Right lobe of liver (tissue), 6 donors: ENCODE results near the gene AGTRAP. TPM values are rescaled to one million over a fixed set of nuclear protein-coding genes. Genes with fewer than 3 reads are reported as not detected.

ENCODE experiments used
- ATAC-seq, 4 donors: fragments of 200-7000 bp; cut with Tn5 transposase; one replicate each; pipeline ENCODE4 v1.9.1; 2020; ENCODE audit warnings: mild to moderate bottlenecking in 4 of 4, moderate library complexity in 4 of 4
- DNase-seq, 3 donors: peaks; one replicate each; pipeline ENCODE4 v3.0.0-alpha.2; 2020
- H3K27ac ChIP-seq, 3 donors: fragments of 200-600 bp; one replicate each; pipeline ENCODE4 v1.8.0; 2022
- H3K27me3 ChIP-seq, 2 donors: fragments of 200-600 bp; one replicate each; pipeline ENCODE4 v1.8.0; 2022
- H3K36me3 ChIP-seq, 4 donors: fragments of 200-600 bp; sonication (generic) in 1 of 4; one replicate each; pipeline versions ENCODE4 v1.5.1 to v1.8.0; 2017 to 2022; ENCODE audit warnings: control low read depth in 1 of 4
- H3K4me1 ChIP-seq, 4 donors: fragments of 200-600 bp; sonication (generic) in 1 of 4; one replicate each; pipeline versions ENCODE4 v1.5.1 to v1.8.0; 2017 to 2022; ENCODE audit warnings: control low read depth in 1 of 4
- H3K4me3 ChIP-seq, 3 donors: fragments of 200-600 bp; one replicate each; pipeline ENCODE4 v1.8.0; 2022
- H3K9me3 ChIP-seq, 4 donors: fragments of 200-600 bp; sonication (generic) in 1 of 4; one replicate each; pipeline versions ENCODE4 v1.5.1 to v1.8.0; 2017 to 2022; ENCODE audit warnings: control low read depth in 1 of 4
- POLR2A ChIP-seq: fragments of 450-650 bp; IDR thresholded peaks from one replicate; pipeline ENCODE4 v1.6.1; 2017; ENCODE audit warnings: antibody characterized with exemption, mild to moderate bottlenecking
- WGBS: methylation state at CpG from one replicate; pipeline ENCODE4 v1.1.6; 2018; ENCODE audit warnings: low coverage, low lambda C conversion rate; ENCODE audit not compliant: insufficient coverage; ENCODE audit errors: missing lambda C conversion rate; 5-methylcytosine and 5-hydroxymethylcytosine counted together
- intact Hi-C, 2 donors: fragments of 100-400 bp; cut with DNase I; formaldehyde crosslinking; loops; one replicate each; pipeline versions ENCODE4 v1.11.2 to v1.14.1; 2022
- total RNA-seq, 6 experiments: library from RNA; depleted of rRNA in 2 of 6; stranded (reverse); fragments of >200 nt in 2 of 6; fragmentation: NEBNext Ultra II Directional in 3 of 6; extraction: Animal tissue kit (Norgen Biotek cat#: 25700) in 3 of 6; gene quantifications; one replicate each; pipeline versions ENCODE4 v1.1.0 to v1.2.4, GENCODE V29; 2016 to 2023
- TF ChIP-seq, protein P1 (sequence below), 4 donors: fragments of 200-600 bp in 3 of 4; fragments of 450-650 bp in 1 of 4; IDR thresholded peaks; one replicate each; pipeline versions ENCODE4 v1.5.1 to v1.8.0; 2016 to 2022; ENCODE audit warnings: antibody characterized with exemption in 4 of 4, mild to moderate bottlenecking in 2 of 4
- donor health status: DM: no; HTN: yes; CAD: no.
- donor health status: DM: no; HTN: no; CAD: no.
- donor health status: DM: no; HTN: no; CAD: no.
- donor health status: DM: no; HTN: yes; CAD: no.
- donor health status: DM: no; HTN: yes; CAD: no.

Gene AGTRAP
- total RNA-seq, 6 experiments from 2014 or later, result 6.4 to 20.5 (median 11.4) TPM

DNA sequence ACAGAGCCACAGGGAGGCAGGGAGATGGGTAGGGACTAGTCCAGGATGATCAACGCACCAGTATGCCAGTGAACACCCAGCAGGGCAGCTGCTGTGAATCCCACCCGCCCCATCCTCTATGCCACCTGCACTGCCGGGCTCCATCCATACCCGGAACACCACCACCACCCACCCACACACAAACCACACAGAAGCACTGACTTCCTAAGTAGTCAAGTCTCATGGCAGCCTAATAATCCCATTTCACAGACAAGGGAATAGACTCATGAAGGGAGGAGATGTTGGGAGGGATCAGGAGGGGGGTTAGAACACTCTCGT is 38.1 kb upstream of the AGTRAP start:
- Histone ChIP-seq H3K9me3 (no peaks in the 10 kb centered on the region), H3K27me3 (no peaks in the 10 kb centered on the region), H3K27ac (no peak overlapping the region), H3K4me3 (no peak overlapping the region), H3K4me1 (no peaks in the 10 kb centered on the region), H3K36me3 (no peaks in the 10 kb centered on the region)
- DNase-seq, result no peak
- no peak for ATAC-seq
- no peak for TF ChIP-seq POLR2A
- TF ChIP-seq, protein P1, sequence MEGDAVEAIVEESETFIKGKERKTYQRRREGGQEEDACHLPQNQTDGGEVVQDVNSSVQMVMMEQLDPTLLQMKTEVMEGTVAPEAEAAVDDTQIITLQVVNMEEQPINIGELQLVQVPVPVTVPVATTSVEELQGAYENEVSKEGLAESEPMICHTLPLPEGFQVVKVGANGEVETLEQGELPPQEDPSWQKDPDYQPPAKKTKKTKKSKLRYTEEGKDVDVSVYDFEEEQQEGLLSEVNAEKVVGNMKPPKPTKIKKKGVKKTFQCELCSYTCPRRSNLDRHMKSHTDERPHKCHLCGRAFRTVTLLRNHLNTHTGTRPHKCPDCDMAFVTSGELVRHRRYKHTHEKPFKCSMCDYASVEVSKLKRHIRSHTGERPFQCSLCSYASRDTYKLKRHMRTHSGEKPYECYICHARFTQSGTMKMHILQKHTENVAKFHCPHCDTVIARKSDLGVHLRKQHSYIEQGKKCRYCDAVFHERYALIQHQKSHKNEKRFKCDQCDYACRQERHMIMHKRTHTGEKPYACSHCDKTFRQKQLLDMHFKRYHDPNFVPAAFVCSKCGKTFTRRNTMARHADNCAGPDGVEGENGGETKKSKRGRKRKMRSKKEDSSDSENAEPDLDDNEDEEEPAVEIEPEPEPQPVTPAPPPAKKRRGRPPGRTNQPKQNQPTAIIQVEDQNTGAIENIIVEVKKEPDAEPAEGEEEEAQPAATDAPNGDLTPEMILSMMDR (IDR thresholded peaks at IDR 0.05), result no peak
- no CpG with 5 or more reads among the region's 5 CpGs for WGBS
- intact Hi-C loops, result no loop called here

DNA sequence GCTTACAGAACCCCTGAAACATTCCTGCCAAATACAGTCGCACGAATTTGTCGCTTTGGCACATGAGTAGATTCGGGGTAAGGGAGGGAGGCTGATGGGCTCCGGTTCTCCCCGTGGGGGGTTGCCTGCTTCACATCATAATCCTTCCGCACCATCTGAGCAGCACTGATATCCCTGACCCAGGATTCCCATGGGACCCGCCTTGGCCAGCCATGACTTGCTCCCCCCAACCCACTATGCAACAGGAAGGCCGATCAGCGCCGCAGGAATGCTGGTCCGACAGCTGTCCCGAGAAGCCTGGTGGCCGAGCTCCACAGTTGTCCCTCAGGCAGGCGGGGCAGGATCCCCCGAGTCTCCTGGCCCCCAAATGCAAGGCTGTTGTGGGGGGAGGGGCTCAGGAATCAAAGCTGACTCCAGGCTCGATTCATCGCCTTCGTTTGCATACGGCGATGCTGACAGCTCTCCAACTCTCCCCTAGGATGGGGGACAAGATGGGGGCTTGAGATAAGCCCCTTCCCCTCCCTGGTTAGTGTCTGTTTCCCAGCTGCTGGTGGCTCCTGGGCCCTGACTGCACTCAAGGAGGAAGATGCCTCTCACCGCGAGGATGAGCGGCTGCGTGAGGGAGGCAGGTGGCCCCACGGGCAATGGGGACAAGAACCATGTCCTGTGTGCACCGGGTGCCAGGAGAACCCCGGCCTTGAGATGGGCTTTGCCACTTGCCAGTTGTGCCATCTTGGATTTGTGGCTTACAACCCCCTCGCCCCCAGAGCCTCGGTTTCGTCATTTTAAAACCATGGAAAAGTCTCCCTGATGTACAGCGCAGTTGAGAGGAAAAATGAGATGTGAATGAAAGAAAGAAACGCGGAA is 35.1 kb upstream of the AGTRAP start:
- DNase-seq (no peak), ATAC-seq (no peak)
- no peaks in the 10 kb centered on the region for H3K9me3 ChIP-seq
- H3K27me3 ChIP-seq, result no peaks in the 10 kb centered on the region
- H3K4me3 ChIP-seq, result no peak overlapping the region
- TF ChIP-seq POLR2A, result no peak
- TF ChIP-seq, protein P1 (IDR thresholded peaks at IDR 0.05), result no peak
- WGBS, result 51% methylated on average over 19 of the region's 34 CpGs
- H3K36me3 ChIP-seq, result no peaks in the 10 kb centered on the region
- no peak overlapping the region for H3K27ac ChIP-seq
- intact Hi-C loops, result no loop called here
- no peaks in the 10 kb centered on the region for H3K4me1 ChIP-seq

DNA sequence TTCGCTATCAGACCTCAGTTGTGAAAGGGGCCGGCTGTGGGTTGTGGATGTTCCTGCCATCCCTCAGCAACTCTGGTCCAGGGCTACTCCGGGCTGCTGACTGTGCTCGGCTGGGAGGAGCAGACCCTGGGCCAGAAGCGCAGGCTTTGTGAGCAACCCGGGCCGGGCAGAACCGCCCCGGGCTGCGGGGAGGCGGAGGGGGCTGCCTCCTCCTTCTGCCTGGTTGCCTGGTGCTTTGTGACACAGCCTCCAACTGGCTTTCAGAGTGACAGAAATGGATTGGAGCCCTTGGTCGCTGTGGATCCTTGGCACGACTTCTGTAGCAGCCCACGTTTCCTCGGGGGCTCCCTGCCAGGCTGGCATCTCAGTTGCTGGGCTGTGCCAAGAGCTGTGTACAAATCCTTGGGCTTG is 34.4 kb upstream of the AGTRAP start:
- H3K4me1 ChIP-seq, result no peaks in the 10 kb centered on the region
- H3K36me3 ChIP-seq, result no peaks in the 10 kb centered on the region
- TF ChIP-seq POLR2A, result no peak
- TF ChIP-seq, protein P1 (IDR thresholded peaks at IDR 0.05), result no peak
- ATAC-seq, result no peak
- no peak overlapping the region for H3K27ac ChIP-seq
- no peak for DNase-seq
- no peaks in the 10 kb centered on the region for H3K9me3 ChIP-seq
- H3K4me3 ChIP-seq, result no peak overlapping the region
- intact Hi-C loops, result no loop called here
- WGBS, result 66% methylated on average over 2 of the region's 15 CpGs
- no peaks in the 10 kb centered on the region for H3K27me3 ChIP-seq

DNA sequence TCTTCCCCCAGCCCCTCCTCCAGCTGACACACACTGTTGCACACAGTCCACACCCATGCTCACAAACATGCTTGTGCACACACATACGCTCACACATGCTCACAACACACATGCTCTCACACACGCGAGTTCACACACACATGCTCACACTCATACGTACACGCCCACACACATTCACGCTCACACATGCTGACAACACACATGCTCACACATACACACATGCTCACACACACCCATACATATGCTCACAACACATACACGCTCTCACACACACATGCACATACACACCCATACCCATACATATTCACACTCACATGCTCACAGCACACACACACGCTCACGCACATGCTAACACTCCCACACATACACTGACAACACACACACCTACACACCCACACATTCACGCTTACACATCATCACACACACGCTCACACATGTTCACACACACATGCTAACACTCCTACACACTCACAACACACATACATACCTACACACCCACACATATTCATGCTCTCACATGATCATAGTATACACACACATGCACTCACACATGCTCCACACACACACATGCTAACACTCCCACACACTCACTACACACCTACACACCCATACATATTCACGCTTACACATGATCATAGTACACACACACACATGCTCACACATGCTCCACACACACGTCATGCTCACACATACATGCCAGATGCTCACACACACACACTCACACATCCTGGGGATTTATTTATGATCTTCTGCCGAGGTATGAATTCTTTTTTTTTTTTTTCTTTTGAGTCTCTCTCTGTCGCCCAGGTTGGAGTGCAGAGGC is 33.7 kb upstream of the AGTRAP start:
- intact Hi-C loops, result no loop called here
- Histone ChIP-seq H3K4me3 (no peak overlapping the region), H3K27ac (no peak overlapping the region), H3K27me3 (no peaks in the 10 kb centered on the region), H3K9me3 (no peaks in the 10 kb centered on the region), H3K4me1 (no peaks in the 10 kb centered on the region), H3K36me3 (no peaks in the 10 kb centered on the region)
- no peak for TF ChIP-seq POLR2A
- TF ChIP-seq, protein P1 (IDR thresholded peaks at IDR 0.05), result no peak
- no peak for DNase-seq
- no peak for ATAC-seq
- 73% methylated on average over 14 of the region's 15 CpGs for WGBS
